ENCODE results near the gene IL19. TPM values are rescaled to one million over a fixed set of nuclear protein-coding genes. Genes with fewer than 3 reads are reported as not detected.
"Not testable (repeated sequence)": the region's sequence is repeated elsewhere in the genome, so short reads cannot be mapped to it uniquely, and the experiment has no call there.

Gene IL19
- total RNA-seq, 2 donors from 2014 or later = not detected

DNA sequence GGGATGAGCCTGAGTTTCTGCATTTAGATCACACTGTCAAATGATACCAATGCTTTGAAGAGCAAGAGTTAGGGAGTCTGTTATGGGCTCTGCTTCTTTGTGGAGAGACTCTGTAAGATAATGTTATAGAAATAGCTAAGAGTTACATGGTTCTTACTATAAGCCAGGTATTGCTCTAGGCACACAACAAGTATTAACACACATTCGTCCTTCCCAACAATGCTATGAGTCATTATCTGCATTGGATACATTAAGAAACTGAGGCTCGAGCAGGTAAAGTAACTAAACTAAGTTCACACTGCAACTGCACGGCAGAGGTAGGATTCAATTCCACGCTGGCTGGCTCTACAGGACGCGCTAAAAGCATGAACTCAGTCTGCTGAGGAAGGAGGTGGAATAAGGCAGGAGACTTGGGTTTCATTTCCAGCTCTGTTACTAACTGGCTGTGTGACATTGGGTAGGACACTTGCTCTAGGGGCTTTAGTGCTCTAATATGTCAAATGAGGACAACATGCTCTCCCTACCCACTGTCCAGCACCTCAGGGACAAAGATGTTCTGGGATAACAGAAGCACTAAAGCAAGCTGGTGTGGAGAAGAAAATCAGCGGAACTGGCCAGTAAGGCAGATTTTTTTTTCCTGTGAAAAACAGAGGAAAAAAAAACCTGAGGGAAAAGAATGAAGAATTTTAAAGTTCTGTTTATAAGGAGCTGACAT is 71.2 kb downstream of the IL19 start:
- intact Hi-C loops (cut with DNase I, micrococcal nuclease) = no loop called here
- DNase-seq (no peak), ATAC-seq (no peak)

DNA sequence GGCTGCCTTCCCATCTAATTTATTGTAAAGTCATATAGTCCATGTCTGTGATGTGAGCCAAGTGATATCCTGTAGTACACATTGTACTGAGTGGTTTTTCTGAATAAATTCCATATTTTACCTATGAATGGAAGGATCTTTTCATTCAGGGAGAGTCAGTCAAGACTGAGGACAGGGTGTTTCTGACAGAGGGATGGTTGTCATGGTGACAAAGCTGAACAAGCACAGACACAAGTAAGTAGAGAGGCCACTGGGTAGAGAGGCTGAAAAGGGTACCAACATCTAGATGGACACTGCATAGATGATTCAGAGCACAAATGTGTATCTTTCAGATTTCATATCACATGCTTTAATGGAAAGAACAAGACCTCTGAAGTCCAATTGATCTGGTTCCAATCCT is 72.3 kb downstream of the IL19 start:
- intact Hi-C loops (cut with DNase I, micrococcal nuclease) = no loop called here
- ATAC-seq (no peak), DNase-seq (no peak)

DNA sequence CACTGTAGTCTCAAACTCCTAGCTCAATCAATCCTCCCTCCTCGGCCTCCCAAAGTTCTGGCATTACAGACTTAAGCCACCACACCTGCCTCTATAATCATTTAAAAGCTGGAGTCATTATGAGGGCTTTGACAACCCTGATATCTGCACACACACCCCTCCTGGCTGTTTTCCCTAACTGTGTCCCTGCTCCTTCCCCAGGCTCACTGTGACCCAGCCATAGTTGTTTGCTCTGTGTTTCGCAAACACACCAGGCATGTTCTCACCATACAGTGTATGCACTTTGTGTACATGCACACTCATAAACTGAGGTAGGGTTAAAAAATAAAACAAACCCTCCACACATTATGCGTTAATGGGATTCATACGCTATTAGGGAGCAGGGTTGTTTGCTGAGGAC is 73.1 kb downstream of the IL19 start:
- no peak for ATAC-seq
- intact Hi-C loops (cut with DNase I, micrococcal nuclease) = no loop called here

DNA sequence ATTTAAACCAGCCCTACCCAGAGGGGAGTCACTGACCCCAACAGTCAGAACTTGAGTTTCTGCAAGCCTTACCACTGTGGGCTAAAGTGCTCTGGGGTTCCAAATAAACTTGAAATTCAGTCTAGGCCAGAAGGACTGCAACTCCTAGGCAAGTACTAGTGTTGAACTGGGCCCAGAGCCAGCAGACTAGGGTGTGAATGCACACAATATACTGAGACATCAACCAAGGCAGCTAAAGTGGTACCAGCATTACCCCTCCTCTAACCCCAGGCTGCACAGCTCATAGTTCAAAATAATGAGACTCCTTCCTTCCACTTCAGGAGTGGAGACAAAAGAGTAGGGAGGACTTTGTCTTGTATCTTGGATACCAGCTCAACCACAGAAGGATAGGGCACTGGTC is 75.9 kb downstream of the IL19 start:
- intact Hi-C loops (cut with DNase I, micrococcal nuclease) = no loop called here
- DNase-seq (peak in 1 of 2 donors; percentile 10), ATAC-seq (no peak)

More for the DNA sequence above, 73.1 kb downstream of the IL19 start:
- DNase-seq = no peak

DNA sequence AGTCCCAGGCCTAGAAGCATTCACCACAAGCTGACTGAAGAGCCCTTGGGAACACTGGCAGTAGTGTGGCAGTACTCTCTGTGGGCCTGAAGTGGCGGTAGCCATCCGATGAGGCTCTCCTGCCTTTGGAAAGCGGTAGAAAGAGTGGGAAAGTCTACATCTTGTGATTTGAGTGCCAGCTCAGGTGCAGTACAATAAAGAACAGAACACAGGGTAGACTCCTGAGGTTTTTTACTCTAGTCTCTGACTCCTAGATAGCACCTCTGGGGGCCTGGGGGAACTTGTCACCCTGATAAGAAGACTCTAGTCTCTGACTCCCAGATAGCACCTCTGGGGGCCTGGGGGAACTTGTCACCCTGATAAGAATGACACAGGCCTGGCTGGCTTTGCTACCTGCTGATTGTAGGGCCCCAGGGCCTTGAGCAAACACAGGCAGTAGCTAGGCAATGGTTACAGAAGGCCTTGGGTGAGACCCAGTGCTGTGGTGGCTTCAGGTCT is 76.8 kb downstream of the IL19 start:
- no peak for ATAC-seq
- no peak for DNase-seq
- intact Hi-C loops (cut with DNase I, micrococcal nuclease) = no loop called here

DNA sequence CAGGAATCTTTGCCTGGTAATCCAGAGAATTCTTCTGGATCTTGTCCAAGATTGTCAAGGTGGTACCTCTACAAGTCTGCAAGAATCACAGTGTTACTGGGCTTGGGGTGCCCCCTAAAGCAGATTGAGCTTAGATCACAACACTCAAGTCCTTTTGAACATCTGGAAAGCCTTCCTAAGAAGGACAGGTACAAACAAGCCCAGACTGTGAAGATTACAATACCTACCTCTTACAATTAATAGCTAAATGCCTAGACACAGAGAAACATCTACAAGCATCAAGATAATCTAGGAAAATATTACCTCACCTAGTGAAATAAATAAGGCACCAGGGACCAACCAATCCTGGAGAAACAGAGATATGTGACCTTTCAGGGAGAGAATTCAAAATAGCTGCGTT is 77.4 kb downstream of the IL19 start:
- intact Hi-C loops (cut with DNase I, micrococcal nuclease) = no loop called here
- no peak for DNase-seq
- no peak for ATAC-seq

DNA sequence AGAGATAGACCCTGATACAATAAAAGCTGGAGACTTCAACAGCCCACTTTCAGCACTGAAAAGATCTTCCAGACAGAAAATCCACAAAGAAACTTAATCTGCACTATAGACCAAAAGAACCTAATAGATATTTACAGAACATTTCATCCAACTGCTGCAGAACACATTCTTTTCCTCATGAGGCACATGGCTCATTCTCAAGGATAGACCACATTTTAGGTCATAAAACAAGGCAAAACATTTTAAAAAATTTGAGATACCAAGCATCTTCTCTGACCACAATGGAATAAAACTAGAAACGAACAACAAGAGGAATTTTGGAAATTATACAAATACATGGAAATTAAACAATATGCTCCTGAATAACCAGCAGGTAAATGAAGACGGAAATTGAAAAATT is 79.8 kb downstream of the IL19 start:
- intact Hi-C loops (cut with DNase I, micrococcal nuclease) = no loop called here
- DNase-seq (no peak), ATAC-seq (no peak)

DNA sequence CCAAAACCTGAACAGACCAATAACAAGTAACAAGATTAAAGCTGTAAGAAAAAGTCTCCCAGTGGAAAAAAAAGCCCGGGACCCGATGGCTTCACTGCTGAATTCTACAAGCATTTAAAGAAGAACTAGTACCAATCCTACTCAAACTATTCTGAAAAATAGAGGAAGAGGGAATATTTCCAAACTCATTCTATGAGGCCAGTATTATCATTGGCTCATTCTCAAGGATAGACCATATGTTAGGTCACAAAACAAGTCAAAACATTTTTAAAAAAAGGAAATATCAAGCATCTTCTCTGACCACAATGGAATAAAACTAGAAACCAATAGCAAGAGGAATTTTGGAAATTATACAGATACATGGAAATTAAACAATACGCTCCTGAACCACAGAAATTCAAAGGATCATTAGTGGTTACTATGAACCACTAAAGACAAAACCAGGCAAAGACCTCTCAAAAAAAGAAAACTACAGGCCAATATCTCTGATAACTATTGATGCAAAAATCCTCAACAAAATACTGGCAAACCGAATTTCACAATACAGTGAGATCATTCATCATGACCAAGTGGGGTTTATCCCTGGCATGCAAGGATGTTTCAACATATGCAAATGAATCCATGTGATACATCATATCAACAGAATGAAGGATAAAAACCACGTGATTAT is 80.9 kb downstream of the IL19 start:
- intact Hi-C loops (cut with DNase I, micrococcal nuclease) = no loop called here
- DNase-seq (no peak), ATAC-seq (no peak)

DNA sequence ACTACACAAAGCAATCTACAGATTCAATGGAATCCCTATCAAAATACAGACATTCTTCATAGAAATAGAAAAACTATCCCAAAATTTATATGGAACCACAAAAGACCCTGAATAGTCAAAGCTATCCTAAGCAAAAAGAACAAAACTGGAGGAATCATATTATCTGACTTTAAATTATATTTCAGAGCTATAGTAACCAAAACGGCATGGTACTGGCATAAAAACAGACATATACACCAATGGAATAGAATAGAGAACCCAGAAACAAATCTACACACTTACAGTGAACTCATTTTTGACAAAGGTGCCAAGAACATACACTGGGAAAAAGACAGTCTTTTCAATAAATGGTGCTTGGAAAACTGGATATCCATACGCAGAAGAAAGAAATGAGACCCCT is 82.1 kb downstream of the IL19 start:
- ATAC-seq; intact Hi-C loops (cut with DNase I, micrococcal nuclease); DNase-seq: not testable (repeated sequence)

DNA sequence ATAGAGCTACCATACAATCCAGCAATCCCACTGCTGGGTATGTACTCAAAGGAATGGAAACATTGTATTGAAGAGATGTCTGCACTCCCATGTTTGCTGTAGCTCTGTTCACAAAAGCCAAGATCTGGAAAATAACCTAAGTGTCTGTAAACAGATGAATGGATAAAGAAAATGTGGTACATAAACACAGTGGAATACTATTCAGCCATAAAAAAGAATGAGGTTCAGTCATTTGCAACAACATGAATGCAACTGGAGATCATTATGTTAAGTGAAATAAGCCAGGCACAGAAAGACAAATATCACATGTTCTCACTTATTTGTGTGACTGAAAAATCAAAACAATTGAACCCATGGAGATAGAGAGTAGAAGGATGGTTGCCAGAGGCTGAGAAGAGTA is 83.1 kb downstream of the IL19 start:
- ATAC-seq; intact Hi-C loops (cut with DNase I, micrococcal nuclease); DNase-seq: not testable (repeated sequence)

DNA sequence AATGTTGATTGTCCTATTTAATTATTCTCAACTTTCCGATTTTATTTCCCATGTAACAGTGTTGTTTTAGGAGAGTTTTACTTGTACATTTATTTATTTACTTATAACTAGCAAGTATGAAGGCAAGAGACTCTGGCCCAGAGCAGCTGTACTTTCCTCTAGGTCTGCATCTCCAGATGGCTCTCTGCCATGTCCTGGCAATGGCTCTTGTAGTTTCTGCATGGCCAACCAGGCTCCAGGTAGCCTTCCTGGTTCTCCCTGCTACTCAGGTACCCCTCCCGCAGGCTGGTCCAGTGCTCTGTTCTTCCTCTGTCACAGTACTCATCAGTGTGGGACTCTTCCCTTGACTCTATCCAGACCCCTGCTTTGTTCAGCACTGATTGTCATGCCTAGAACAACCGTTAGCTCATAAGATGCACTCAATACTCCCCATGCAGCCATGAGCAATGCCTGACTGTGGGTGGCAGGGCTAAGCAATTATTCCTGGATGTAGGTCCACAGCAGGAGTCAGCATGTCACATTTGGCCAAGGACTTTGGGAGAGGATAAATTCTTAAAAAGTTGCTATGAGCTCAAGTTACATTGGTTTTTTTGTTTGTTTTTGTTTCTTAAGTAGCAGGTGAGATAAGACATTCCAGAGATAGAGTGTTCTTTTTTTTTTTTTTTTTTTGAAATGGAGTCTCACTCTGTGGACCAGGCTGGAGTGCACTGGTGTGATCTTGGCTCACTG is 84.0 kb downstream of the IL19 start:
- ATAC-seq = no peak
- intact Hi-C loops (cut with DNase I, micrococcal nuclease) = no loop called here
- DNase-seq = no peak

DNA sequence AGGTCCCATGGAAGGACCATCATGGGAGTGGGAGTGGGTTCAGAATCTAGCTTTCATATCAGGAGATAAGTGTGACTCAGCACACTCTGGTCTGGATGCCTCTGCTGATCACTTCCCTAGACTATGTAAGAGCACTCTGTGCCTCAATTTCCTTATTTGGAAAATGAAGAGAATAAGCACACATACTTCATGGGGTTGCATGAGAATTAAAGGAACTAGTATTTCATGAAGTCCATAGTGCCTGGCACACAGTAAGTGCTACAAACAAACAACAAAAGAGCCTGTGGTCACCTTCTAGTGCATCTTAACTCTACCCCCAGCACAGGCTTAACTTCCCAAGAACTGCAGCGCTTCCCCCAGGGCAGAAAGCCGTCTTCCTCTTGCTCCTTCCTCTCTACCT is 85.3 kb downstream of the IL19 start:
- ATAC-seq = no peak
- intact Hi-C loops (cut with DNase I, micrococcal nuclease) = no loop called here

DNA sequence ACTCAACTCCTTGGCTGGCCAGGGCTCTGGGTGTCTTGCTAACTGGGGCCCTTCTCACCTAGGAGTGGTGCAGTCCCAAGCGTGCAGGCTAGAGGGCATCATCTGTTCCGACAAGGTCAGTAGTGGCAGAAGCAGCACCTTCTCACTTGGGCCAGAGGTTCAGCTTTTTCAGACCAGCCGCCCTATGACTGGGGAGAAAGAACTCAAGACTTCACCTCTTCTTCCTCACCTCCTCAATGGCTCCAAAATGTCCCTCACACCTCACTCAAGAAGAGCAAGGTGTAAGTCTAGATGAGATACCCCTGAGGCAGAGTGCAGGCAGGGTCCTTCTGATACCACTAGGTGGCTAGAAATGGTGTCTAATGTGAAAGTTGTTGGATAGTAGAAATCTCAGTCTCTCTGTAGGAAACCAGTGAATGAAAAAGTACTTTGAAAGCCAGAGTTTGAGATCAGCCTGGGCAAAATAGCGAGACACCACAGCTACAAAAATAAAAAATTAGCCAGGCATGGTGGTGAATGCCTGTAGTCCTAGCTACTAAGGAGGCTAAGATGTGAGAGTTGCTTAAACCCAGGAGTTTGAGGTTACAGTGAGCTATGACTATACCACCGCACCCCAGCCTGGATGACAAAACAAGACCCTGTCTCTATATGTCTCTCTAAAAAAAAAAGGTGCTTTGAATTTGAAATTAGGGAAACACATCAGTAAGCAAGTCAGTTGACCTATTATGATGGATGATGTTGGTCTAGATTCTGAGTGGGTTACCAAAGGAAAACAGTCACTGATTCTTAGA is 86.3 kb downstream of the IL19 start:
- ATAC-seq (no peak), DNase-seq (no peak)
- intact Hi-C loops (cut with DNase I, micrococcal nuclease) = no loop called here

More for the DNA sequence above, 85.3 kb downstream of the IL19 start:
- DNase-seq = no peak

DNA sequence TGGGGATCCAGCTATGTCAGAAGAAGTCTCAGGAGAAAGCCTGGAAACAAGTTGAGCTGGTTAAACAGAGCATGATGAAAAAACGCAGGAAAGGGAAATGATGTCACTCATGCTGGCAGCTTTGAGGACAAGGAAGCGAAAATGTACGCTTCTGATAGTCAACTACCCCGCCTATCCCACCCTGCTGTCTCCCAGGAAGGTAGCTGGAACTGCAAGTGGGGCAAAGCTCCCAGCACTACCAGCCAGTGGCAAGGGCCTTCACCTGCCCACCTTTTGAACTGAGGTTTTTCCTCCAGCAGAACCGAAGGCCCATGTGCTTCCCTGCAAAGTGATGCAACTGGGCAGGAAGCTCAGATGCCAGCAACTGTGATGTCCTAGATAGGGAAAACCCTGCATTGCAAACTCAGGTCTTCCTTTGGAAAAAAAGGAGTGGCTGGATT is 88.5 kb downstream of the IL19 start:
- DNase-seq (no peak), ATAC-seq (no peak)
- intact Hi-C loops (cut with DNase I, micrococcal nuclease) = no loop called here

DNA sequence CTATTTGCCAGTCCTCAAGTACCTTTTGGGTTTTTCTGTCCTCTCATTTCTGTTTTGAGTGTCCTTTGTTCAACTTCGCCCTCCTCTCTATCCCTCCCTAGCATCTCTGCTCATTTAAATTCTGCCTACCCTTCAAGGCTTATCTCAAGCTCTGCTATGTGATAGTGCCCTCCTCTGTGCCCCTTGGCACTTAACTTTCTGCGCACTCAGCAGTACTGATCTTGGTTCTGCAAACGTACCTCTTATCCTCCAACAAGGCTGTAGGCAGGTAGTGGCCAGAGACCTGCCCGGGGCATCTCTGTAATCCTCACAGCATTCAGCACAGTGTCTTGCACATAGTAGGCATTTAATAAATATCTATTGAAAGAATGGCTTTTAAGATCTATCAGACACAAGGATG is 89.6 kb downstream of the IL19 start:
- intact Hi-C loops (cut with DNase I, micrococcal nuclease) = no loop called here
- ATAC-seq (no peak), DNase-seq (no peak)

DNA sequence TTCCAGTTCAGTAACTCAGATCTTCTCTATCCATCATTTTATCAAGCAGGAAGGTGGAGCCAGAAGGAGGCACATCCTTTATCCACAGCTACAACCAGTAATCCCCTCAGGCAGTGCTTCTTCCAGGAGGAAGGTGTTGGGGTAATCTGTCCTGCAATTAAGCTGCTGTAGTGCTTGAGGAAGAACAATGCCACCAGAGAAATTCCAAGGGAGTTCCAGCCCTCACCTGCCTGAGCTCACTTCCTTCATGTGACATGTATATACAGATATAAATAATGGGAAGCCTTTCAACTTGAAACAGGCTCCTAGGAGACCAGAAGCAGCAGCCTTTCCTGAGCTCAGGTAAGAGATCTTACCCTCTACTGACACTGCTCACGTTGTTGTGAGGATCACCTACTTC is 92.7 kb downstream of the IL19 start:
- DNase-seq = no peak

DNA sequence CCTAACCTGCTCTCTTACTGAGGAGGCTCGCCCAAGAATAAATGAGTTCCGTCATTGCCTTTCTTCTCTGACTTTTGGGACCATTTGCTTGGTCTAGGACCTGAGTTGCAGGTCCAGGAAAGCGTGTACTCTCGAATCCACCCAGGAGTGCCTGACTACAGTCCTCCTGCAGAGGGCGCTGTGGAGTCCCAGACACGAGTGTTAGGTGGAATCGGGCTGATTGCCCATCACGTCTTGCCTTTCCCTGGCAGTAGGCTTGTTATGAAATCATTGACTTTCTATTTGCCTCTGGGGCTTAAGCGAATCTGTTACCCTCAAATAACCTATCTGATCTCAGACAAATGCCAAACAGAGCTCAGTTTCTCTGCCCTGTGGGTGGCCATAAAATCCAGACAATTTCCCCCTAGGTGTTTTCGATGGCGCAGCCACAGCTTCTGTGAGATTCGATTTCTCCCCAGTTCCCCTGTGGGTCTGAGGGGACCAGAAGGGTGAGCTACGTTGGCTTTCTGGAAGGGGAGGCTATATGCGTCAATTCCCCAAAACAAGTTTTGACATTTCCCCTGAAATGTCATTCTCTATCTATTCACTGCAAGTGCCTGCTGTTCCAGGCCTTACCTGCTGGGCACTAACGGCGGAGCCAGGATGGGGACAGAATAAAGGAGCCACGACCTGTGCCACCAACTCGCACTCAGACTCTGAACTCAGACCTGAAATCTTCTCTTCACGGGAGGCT is 94.5 kb downstream of the IL19 start, which contains the start of gene IL20:
Gene IL20, plus strand, starts transcription at position 685 of the 733 bp plus-strand sequence. CDS start 230 bp downstream, outside the sequence.
- peak; percentile 77 for ATAC-seq
- intact Hi-C loops (cut with DNase I, micrococcal nuclease) = no loop called here

More for the DNA sequence above, 92.7 kb downstream of the IL19 start:
- ATAC-seq = no peak
- intact Hi-C loops (cut with DNase I, micrococcal nuclease) = no loop called here

DNA sequence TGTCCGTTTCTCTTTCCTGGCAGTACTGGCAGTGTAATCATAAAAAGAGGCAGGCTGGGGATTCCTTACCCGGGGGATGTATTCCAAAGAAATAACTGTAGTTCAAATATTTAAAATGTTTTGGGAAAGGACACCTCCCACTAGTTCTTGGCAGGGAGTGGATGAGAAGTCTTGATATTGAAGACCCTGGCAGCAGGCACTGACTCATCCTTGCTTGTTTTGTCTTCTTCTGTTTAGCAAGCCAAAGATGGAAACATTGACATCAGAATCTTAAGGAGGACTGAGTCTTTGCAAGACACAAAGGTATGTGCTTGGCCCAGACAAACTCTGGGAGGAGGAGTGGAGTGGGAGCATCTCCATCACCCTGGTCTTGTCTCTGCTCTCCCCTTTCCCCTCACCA is 95.5 kb downstream of the IL19 start:
- intact Hi-C loops (cut with DNase I, micrococcal nuclease) = no loop called here
- no peak for DNase-seq
- no peak for ATAC-seq

More for the DNA sequence above, 94.5 kb downstream of the IL19 start, which contains the start of gene IL20:
- peak; percentile 67 to 84 for DNase-seq
